IPS-NIHi7 (cell line): ENCODE results near the gene TMEM184A.
"Not testable (repeated sequence)": the region's sequence is repeated elsewhere in the genome, so short reads cannot be mapped to it uniquely, and the experiment has no call there.

Source experiments
- DNase-seq: peaks from one replicate; pipeline ENCODE4 v3.0.0; 2012; ENCODE audit warnings: mixed read lengths; ENCODE audit errors: extremely low spot score

Gene TMEM184A

DNA sequence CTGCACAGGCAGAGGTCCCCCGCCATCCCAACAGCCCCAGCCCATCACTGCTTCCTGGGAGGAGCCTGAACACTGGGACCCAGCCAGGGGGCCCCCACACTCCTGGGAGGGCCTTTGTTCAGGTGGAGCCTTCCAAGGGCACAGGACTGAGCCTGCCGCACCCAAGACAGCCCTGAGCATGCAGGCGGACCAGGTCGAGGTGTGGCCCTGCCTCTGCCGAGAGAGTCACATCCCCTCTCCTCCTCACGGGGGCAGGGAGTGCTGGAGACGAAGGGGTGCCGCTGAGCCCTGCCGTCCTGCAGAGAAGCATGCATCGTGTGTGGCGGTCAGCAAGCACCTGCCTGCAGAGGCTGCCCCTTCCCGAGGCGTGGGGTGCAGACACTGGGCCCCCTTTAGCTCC lies 32.8 kb downstream of the TMEM184A start:
- DNase-seq = peak; percentile 56

DNA sequence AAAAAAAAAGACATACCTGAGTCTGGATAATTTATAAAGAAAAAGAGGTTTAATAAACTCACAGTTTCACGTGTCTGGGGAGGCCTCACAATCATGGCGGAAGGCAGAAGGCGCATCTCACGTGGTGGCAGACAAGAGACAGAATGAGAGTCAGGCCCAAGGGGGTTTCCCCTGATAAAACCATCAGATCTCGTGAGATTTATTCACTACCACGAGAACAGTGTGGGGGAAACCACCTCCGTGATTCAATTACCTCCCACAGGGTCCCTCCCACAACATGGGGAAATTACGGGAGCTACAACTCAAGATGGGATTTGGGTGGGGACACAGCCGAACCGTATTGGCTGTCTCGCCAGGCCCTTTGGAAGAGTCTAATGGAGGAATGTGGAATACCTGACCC lies 34.5 kb downstream of the TMEM184A start:
- no peak for DNase-seq

DNA sequence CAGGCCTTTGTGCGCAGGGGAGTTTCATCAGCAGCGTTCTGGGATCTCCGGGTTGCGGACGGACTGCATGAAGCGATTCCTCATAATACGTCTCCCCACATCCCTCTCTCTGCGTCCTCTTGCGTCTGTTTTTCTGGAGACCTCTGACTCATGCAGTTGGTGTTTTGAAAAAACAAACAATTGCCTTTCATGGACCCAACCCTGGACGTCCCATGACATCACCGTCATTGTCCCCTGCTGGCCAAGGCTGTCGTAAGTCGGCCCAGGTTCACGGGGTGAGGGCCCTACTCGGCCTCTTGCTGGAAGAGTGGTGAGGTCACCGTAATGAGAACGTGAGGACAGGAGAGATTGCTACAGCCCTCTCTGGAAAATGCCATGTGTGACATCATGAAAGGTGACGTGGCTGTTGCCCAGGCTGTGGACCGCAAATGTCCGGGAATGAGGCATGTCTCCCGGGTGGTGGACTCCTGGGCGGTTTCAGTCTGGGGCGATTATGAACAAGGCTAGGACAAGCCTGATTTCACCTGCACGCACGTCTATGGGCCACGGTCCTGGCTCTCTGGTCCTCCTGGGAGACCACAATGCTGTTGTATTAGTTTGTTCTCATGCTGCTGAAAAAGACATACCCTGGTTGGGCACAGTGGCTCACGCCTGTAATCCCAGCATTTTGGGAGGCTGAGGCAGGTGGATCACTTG lies 35.3 kb downstream of the TMEM184A start:
- DNase-seq = no peak

DNA sequence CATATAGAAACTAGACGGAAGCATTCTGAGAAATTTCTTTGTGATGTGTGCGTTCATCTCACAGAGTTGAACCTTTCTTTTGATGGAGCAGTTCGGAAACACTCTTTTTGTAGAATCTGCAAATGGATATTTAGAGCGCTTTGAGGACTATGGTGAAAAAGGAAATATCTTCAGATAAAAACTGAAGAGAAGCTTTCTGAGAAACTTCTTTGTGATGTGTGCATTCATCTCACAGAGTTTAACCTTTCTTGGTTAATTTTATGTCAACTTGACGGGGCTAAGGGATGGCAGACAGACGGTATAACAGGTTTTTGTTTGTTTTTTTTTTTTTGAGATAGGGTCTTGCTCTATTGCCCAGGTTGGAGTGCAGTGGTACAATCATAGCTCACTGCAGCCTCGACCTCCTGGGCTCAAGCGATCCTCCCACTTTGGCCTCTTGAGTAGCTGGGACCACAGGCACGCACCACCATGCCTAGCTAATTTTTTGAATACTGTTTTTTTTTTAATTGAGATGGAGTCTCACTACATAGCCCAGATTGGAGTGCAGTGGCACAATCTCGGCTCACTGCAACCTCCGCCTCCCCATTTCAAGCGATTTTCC lies 36.6 kb downstream of the TMEM184A start:
- not testable (repeated sequence) for DNase-seq

DNA sequence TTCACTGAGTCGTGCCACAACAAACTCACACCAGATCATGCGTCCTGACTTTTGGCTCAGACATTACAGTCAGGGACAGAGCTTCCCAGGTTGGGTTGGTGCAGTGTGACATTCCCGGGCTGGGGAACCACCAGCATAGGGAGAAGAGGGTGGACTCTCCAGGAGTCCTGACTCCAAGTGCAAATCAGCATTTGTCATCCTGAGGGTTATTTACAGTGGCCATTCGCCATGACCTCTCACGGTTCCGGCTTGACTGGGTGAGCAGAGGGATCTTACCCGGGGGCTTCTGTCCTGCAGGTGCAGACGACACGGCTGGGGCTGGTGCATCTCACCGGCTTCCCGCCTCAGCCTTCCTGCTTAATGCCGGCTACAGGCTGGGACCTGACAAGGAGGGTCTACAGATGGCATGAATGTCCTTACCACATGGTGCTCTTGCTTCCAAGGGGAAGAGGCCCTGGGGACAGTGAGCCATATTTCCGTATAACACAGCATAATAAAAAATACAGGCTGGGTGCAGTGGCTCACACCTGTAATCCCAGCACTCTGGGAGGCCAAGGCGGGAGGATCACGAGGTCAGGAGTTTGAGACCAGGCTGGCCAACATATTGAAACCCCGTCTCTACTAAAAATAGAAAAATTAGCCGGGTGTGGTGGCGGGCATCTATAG lies 39.3 kb downstream of the TMEM184A start:
- DNase-seq = no peak

DNA sequence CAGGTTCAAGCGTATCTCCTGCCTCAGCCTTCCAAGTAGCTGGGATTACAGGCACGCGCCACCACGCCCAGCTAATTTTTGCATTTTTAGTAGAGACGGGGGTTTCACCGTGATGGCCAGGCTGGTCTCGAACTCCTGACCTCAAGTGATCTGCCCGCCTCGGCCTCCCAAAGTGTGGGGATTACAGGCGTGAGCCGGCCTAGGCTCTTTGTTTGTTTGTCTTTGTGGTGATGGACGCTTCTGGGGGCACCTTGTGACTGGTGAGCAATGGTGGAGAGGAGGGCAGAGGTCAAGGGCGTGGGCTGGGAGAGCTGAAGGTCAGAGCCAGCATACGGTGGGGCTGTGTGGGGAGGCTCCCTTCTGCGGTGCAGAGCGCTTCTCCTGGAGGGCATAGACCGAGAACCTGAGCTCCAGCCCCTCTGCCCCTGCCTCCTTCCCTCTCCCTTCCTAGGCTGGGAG lies 40.5 kb downstream of the TMEM184A start:
- not testable (repeated sequence) for DNase-seq

DNA sequence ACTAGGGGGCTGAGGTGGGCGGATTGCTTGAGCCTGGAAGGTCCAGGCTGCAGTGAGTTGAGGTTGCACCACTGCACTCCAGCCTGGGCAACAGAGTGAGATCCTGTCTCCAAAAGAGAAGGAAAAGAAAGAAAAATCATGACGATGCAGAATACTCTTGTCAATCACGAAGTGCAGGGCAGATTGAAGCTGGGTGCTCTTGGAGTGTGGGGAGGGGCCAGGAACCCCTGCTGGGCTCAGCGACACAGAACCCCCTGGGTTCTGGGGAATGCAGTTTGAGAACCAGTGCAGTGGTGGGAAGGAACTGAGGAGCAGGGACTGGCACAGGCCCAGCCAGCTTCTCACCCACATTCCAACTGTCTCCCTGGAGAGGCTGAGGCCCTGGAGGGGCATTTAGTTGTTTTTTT lies 41.0 kb downstream of the TMEM184A start:
- DNase-seq = no peak

DNA sequence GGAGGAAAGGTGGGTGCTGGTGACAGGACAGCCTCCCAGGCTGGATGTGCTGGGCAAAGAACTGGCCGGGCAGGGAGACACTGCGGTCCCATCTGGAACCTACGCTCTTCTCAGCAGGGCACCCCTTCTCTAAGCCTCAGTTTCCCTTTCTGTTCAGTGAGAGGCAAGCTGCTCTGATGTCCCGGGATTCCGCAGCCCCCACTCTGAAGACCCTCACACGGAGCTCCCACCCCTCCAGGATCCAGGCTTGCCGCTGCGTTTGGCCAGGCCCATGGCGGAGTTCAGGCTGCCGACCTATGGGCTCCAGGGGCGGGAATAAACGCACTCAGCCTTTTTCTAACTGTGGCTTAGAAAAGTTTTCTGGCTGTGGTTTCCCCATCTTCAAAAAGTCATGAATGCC lies 41.6 kb downstream of the TMEM184A start:
- no peak for DNase-seq

DNA sequence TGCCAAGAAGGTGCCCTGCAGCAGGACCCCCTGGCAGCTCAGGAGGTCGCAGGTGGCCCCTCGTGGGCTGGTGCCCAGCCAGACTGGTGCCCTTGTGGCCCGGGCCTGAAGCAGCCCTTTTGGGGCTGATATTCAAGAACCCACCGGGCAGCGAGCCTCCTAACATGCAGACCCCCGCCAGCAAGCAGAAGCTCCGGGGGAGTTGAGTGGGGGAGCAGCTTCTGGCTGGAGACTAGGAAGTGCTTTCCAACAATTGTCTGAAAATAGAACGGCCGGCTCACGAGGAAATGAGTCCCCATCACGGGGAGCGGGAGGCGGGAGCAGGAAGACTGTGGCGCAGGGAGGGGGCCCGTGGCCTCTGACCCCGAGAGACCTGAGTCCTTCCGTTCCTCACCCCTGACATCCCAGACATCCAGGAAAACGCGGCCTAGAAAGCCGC lies 42.3 kb downstream of the TMEM184A start:
- no peak for DNase-seq

DNA sequence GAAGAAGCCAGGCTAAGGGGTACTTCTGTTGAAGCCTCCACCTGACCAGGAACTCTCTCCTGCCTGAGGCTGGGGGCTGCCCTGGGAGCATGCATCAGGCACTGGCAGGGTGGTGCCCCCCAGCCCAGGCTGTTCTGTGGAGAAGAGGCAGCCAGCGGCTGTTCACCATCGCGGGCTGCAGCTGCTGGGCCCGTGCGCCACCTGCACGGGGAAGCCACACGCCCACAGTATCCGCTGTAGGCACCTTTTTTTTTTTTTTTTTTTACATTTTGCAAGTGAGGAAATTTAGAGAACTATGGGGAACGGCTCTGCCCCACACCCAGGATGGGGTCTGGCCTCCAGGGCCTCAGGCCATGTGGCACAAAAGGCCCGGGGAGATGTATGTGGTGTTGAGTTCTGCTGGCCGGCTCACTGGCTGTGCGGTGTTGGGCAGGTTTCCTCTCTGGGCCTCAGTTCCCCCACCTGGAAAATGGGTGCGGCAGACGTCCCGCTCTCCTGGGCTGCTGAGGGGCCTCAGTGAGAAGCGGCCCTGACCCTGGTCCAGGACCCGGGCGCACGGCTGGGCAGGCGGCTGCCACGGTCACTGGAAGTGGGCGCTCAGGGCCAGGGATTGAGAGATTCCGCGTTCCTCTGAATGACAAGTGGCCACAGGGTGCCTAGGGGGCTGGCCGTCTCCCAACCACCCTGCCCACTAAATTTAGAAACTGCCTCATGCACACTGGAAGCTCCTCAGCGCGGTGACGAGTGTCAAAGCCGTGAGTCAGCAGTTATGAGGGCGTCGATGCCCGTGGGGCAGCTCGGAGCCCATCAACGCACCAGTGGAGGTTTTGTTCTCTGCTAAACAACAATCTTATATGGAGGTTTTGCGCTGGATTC lies 43.0 kb downstream of the TMEM184A start:
- no peak for DNase-seq

DNA sequence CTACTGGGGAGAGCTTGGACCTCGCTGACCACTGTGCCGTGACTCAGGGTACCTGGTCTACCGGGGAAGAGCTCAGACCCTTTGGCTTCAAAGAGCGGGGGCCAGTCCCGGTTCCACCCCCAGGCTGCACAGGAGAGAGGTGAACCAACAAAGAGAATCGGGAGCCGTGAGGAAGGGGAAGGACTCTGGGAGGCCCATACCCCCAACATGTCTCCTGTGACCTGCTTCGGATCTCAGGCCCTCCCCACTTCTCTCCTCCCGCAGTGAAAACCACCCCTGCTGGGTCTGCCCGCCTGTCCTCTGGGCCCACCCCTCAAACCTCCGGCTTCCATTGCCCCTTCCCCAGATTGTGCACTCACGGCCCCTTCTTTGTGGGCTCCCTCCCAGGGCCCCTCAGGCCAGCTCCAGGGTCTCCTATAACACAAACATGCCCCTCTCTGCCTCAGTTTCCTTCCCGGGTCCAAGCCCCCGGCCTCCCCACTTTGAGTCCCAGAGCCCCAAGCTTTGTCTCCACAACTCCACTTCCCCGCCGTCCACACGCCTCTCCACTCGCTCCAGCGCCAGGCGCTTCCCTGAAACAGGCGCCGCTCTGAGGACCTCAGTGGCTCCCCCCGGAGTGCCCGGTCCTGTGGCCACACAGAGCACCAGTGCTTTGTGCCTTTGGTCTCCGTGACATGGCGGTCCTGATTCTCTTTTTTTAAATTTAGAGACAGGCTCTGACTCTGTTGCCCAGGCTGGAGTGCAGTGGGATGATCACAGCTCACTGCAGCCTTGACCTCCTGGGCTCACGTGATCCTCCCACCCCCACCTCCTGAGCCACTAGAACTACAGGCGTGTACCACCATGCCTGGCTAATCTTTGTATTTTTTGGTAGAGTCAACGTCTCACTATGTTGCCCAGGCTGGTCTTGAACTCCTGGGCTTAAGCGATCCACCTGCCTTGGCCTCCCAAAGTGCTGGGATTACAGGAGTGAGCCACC lies 44.3 kb downstream of the TMEM184A start:
- no peak for DNase-seq

DNA sequence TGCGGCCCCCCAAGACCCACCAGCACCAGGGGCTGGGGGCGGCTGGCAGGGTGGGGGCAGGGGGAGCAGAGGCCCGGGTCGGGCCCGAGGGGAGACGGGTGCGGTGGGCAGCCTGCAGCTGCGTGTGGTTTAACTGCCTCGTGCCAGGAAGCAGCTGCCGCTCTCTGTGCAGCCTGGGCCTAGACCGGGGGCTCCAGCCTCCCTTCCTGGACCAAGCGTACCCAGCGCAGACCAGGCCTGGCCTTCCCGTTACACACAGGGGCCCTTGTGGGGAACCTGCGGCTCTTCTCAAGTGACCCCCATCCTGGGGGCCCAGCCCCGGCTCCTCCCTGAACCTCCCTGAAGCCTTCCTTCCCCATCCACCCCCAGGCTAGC lies 45.2 kb downstream of the TMEM184A start:
- no peak for DNase-seq

DNA sequence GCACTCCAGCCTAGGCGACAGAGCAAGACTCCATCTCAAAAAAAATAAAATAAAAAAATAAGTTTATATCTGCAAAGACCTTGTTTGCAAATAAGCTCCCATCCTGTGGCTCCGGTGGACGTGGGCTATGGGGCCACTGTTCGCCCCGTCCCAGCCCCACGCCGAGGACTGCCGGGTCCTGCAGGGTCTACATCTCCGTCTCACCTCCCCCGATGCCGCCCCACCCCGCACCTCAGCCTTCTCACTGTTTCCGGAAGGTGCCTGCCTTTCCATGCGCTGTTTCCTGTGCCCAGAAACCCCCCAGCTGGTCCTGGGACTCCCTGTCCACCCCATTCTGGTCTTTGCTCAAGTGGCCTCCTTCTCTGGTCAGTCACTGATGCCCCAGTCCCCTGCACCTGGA lies 46.8 kb downstream of the TMEM184A start:
- no peak for DNase-seq

DNA sequence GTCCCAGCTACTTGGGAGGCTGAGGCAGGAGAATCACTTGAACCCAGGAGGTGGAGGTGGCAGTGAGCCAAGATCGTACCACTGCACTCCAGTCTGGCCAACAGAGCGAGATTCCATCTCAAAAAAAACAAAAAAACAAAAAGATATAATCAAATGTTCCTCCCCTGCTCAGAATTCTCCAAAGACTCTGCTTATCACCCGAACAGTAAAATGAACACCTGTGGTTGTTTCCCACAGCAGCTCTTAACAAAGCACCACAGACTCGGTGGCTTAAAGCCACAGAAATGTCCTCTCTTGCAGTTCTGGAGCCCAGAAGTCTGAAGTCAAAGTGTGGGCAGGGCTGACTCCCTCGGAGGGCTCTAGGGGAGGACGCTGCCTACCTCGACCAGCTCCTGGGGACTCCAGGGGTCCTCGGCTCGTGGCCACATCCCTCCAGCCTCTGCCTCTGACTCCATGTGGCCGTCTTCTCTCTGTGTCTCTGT lies 47.7 kb downstream of the TMEM184A start:
- DNase-seq = no peak

DNA sequence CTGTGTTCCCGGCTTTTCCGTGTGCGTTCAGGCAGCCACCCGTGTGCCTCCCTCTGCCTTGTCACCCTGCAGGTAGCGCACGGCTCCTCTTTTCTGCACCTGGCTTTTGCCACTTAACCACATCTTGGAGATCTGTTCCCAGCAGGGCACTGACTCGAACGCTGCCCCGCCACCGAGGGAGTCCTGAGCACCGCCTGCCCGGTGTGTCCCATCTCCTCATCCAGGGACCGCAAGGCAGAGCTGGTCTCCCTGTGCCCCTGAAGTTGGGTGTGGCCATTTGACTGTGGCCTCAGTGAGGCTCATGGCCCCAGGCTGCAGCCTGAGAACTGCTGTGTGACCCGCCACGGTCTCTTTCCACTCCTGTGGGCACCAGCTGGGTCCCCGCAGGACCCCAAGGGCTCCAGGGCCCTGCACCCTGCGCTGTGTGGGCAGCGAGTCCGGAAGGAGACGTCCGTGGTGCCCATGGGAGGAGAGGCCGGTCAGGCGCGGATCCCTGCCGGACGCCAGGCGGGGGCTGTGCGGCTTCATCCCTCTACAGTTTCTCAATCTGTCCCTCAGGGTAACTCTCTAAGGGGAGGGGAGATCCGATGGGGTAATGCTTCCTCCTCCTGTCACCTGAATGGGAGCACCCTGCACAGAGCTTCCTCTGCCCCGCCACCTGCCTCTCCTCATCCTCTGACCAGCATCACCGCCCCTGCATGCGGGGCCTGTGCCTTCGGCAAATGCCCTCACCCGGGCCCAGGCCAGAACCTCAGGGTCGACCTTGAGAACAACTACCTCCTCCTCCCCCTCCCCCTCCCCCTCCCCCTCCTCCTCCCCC lies 50.1 kb downstream of the TMEM184A start:
- DNase-seq = no peak

DNA sequence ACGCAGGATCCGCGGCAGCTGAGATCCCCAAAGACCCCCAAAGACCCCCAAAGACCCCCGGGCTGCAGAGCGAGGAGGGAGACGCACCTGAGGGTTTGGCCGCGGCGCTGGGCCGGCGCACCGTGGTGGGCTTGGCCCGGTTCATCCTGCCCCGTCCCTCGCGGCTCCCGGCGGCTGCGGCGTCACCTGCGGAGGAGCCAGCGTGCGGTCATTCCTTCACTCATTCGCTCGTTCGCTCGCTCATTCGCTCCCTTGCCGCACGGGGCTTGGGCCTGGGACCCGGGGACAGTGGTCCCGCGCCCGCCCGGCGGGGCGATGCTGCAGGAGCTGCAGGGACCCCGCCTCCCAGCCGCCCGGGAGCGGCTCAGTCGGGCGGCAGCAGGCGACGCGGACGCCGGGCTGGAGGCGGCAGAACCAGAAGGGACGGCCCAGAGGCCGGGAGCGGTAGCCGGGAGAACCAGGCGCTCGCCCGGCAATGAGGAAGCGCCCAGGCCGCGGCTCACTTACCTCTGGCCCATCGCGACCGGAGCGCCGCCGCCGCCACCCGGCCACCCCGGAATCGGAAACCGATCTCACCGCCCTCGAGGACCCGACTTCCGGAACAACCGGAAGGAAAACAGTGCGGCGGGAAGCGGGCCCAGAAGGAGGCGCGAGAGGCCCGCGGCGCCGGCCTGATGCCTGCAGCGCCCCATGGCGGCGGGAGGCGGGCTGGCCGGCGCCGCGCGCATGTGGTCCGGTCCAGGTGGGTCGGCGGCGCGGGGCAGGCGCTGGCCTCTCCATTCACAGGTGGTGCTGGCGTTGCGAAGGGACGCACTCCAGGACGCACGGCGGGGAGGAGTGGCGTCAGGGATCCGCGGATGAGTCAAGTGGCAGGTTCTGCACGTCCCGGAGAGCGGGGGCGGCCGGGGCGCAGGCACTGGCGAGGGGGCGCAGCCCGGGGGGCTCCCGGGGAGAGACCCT lies 51.9 kb downstream of the TMEM184A start, which contains the start of gene INTS1:
INTS1 (minus strand) TSS at position 574 of the 960 bp plus-strand sequence; CDS start at position 145, 429 bp downstream.
- DNase-seq = peak; percentile 97

DNA sequence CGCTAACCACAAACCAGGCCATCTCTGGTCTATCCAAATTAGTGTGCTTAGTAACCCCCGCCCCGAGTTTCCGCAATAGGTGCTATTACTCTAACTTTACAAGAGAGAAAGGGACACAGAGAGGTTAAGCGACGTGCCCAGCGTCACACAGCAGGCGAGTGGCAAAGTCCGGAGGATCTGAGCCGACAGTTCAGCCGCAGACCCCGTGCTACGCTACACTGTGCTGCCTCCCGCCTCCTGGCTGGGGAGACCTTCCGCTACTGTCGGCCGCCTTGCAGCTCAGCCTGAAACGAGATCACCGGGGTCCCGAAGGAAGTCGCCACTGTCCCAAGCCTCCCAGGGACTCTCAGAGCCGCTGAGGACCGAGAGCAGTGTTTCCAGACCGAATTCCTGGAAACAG lies 52.6 kb downstream of the TMEM184A start:
- no peak for DNase-seq

DNA sequence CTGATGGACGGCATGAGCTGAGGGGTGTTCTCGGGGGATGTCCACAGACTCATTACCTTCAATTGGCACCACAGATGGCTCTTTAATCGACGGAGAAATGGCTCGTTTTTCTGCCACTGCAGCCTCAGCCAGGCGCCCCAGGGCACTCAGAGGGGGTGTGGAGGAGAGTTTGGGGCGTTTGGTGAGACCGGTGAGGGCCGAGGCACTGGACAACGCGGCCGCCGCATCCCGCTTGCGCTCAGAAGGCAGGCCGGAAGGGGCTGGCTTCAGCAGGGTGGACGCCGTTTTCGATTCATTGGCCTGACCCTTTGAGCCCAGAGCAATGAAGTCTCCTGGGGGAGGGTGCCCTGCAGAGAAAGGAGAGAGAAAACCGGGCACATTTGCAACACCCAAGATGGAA lies 53.2 kb downstream of the TMEM184A start:
- DNase-seq = no peak
